ENCODE data around the gene VPS16.

The VPS16 gene

GRCh38 chr20:2797136-2797983 is 43.2 kb upstream of the VPS16 start:
- TF ChIP-seq CTCF (conservative IDR thresholded peaks at IDR 0.05; ENCODE audit: low read length) = no peak
- DNase-seq (ENCODE audit: low read depth) = no peak
- no peak overlapping the region for H3K4me3 ChIP-seq (ENCODE audit: low read length)

- DNase-seq (ENCODE audit: low read depth) = no peak
- H3K4me3 ChIP-seq (ENCODE audit: low read length) = no peak overlapping the region
- TF ChIP-seq CTCF (conservative IDR thresholded peaks at IDR 0.05; ENCODE audit: low read length) = no peak
Measured at GRCh38 chr20:2798095-2798805, 42.3 kb upstream of the VPS16 start.

GRCh38 chr20:2798814-2799213 is 41.7 kb upstream of the VPS16 start:
- no peak for DNase-seq (ENCODE audit: low read depth)
- no peak overlapping the region for H3K4me3 ChIP-seq (ENCODE audit: low read length)
- TF ChIP-seq CTCF (conservative IDR thresholded peaks at IDR 0.05; ENCODE audit: low read length) = no peak

GRCh38 chr20:2799271-2799670 is 41.3 kb upstream of the VPS16 start:
- no peak for TF ChIP-seq CTCF (conservative IDR thresholded peaks at IDR 0.05; ENCODE audit: low read length)
- H3K4me3 ChIP-seq (ENCODE audit: low read length) = no peak overlapping the region; the same call in 1 of the 2 replicates
- DNase-seq (ENCODE audit: low read depth) = no peak

- DNase-seq (ENCODE audit: low read depth) = no peak
- TF ChIP-seq CTCF (conservative IDR thresholded peaks at IDR 0.05; ENCODE audit: low read length) = no peak
- peak overlapping the region; percentile 44 for H3K4me3 ChIP-seq (ENCODE audit: low read length)
Measured at GRCh38 chr20:2799688-2800520, 40.6 kb upstream of the VPS16 start.

GRCh38 chr20:2800521-2801285 is 39.8 kb upstream of the VPS16 start, which contains the start of gene CPXM1:
TSS of gene CPXM1 (minus strand) at chr20:2800627. CDS start at chr20:2800572, 55 bp downstream.
- DNase-seq (ENCODE audit: low read depth) = no peak
- TF ChIP-seq CTCF (conservative IDR thresholded peaks at IDR 0.05; ENCODE audit: low read length) = no peak
- peak within 1 kb of the TSS; percentile 44 for H3K4me3 ChIP-seq (ENCODE audit: low read length)
